Uterus (tissue), 4 donors: ENCODE data around the gene TRIM46. TPM values are rescaled to one million over a fixed set of nuclear protein-coding genes. Genes with fewer than 3 reads are reported as not detected.
"Not testable (repeated sequence)": the region's sequence is repeated elsewhere in the genome, so short reads cannot be mapped to it uniquely, and the experiment has no call there.

Experiments
- DNase-seq, 2 donors: peaks; one replicate each; pipeline ENCODE4 v3.0.0-alpha.2; 2019 to 2020
- H3K27ac ChIP-seq, 2 donors: fragments of 200-600 bp; sonication (generic); 1 replicate in 1 of 2; 2 replicates in 1 of 2; pipeline ENCODE4 v1.5.1; 2016 to 2018
- H3K27me3 ChIP-seq, 2 donors: fragments of 200-600 bp; sonication (generic); one replicate each; pipeline ENCODE4 v1.5.1; 2018 to 2019; ENCODE audit warnings: control low read depth in 1 of 2
- H3K36me3 ChIP-seq, 2 donors: fragments of 200-600 bp; sonication (generic); one replicate each; pipeline ENCODE4 v1.5.1; 2019; ENCODE audit warnings: control low read depth in 1 of 2
- H3K4me1 ChIP-seq, 2 donors: fragments of 200-600 bp; sonication (generic); one replicate each; pipeline ENCODE4 v1.5.1; 2018 to 2019; ENCODE audit warnings: control low read depth in 1 of 2
- H3K4me3 ChIP-seq, 2 donors: fragments of 200-600 bp; sonication (generic); 1 replicate in 1 of 2; 2 replicates in 1 of 2; pipeline ENCODE4 v1.5.1; 2018 to 2019; ENCODE audit warnings: mild to moderate bottlenecking in 1 of 2
- H3K9me3 ChIP-seq, 2 donors: fragments of 200-600 bp; sonication (generic); one replicate each; pipeline ENCODE4 v1.5.1; 2019; ENCODE audit warnings: control low read depth in 1 of 2
- CTCF ChIP-seq, 4 experiments: fragments of 200-600 bp in 2 of 4; fragments of 450-650 bp in 2 of 4; sonication (generic) in 2 of 4; IDR thresholded peaks; one replicate each; pipeline ENCODE4 v1.5.1; 2016 to 2019; ENCODE audit warnings: antibody characterized with exemption in 4 of 4, mild to moderate bottlenecking in 2 of 4, moderate library complexity in 1 of 4
- POLR2A ChIP-seq, 2 donors: fragments of 450-650 bp; IDR thresholded peaks; one replicate each; pipeline ENCODE4 v1.6.1; 2016; ENCODE audit warnings: antibody characterized with exemption in 2 of 2, mild to moderate bottlenecking in 1 of 2, moderate library complexity in 1 of 2
- intact Hi-C: fragments of 100-400 bp; cut with DNase I; formaldehyde crosslinking; loops from one replicate; pipeline ENCODE4 v1.15.1; 2023; ENCODE audit warnings: low total_unique reads
- total RNA-seq, 4 donors: library from RNA; depleted of rRNA in 3 of 4; stranded (reverse); fragments of >200 nt in 3 of 4; gene quantifications; one replicate each; pipeline versions ENCODE4 v1.1.0 to v1.2.4, GENCODE V29; 2014 to 2023
- donor health status: DM: yes; HTN: yes; CAD: no.

TRIM46 gene
- total RNA-seq, 4 donors from 2014 or later, result 0.26 to 4.6 (median 2.5) TPM

DNA sequence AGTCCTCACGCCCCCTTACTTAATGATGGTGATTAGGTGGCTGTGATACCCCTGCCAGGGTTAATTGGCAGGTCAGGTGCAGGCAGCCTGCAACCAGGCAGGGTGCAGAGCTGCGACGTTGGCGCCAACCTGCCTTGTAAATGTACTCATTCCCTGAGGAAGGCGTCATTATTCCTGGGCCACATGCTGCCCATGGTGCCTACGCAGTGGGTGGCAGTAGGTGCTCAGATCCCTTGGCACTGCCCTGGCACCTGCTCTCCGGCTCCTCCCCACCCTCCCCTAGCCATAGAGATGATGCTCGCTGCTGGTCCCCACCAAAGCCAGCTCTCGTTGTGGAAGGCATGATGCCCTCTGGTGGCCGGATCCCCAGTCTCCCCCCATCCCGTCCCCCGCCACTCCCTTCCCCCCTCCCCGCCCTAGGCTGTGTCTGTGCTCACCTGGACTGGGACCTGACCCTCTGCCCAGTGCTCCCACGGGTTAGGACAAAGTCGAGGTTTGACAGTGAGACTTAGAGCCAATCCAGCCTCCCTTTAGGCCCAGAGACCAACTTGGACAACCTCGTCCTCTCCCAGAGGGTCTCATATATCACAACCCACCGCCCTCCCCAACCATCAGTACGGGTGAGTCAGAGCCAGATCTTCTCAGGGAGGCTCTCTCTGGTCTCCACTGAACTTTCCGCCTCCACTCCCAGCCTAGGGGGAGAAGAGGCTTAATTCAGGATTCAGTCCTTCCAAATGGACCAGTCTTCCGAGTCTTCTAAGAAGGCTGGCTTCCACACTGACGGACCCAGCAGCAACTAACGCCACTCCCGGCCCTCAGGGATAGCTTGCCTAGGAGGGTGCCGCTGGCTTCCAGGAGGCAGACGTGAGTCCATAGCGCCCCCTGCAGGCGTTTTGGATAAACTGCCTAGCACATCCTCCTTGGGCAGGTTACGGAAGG, 6.2 kb upstream of the TRIM46 start:
- H3K4me1 ChIP-seq, result peaks cover 0 to 19% of the 10 kb centered on the region in 2 donors

DNA sequence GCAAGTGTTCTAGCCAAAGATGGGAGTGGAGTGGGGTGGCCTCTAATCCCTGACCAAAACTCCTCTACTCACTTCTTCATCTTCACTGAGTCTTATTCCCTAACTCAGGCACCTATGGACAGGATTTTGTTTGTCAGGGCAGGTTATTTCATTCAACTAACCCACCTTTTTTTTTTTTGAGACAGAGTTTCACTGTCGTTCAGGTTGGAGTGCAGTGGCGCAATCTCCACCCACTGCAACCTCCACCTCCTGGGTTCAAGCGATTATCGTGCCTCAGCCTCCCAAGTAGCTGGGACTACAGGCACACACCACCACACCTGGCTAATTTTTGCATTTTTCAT, 5.6 kb upstream of the TRIM46 start:
- DNase-seq, H3K4me3 ChIP-seq: not testable (repeated sequence)
- H3K27ac ChIP-seq, result peak overlapping the region in 1 of 2 donors; percentile 42

More for the DNA sequence above, 6.2 kb upstream of the TRIM46 start:
- H3K27me3 ChIP-seq, result no peaks in the 10 kb centered on the region
- no peaks in the 10 kb centered on the region for H3K9me3 ChIP-seq
- intact Hi-C loops, result no loop called here
- H3K4me3 ChIP-seq, result no peak overlapping the region
- H3K27ac ChIP-seq, result peak overlapping the region; percentile 63 to 75
- TF ChIP-seq POLR2A (IDR thresholded peaks at IDR 0.05) (no peak), CTCF (IDR thresholded peaks at IDR 0.05) (peak; percentile 80 to 91 (median 86))
- DNase-seq, result peak; percentile 82 to 87
- no peaks in the 10 kb centered on the region for H3K36me3 ChIP-seq

GRCh38 chr1:155168456-155169210, 5.0 kb upstream of the TRIM46 start:
- Histone ChIP-seq H3K27me3 (no peaks in the 10 kb centered on the region), H3K4me3 (no peak overlapping the region), H3K36me3 (no peaks in the 10 kb centered on the region), H3K27ac (no peak overlapping the region), H3K4me1 (peaks cover 0 to 19% of the 10 kb centered on the region in 2 donors), H3K9me3 (no peaks in the 10 kb centered on the region)
- TF ChIP-seq CTCF (IDR thresholded peaks at IDR 0.05), result no peak
- no peak for TF ChIP-seq POLR2A (IDR thresholded peaks at IDR 0.05)
- intact Hi-C loops, result no loop called here
- DNase-seq, result no peak

More for the DNA sequence above, 5.6 kb upstream of the TRIM46 start:
- H3K27me3 ChIP-seq, H3K36me3 ChIP-seq, H3K9me3 ChIP-seq, intact Hi-C loops: not testable (repeated sequence)
- peaks cover 0 to 19% of the 10 kb centered on the region in 2 donors for H3K4me1 ChIP-seq

DNA sequence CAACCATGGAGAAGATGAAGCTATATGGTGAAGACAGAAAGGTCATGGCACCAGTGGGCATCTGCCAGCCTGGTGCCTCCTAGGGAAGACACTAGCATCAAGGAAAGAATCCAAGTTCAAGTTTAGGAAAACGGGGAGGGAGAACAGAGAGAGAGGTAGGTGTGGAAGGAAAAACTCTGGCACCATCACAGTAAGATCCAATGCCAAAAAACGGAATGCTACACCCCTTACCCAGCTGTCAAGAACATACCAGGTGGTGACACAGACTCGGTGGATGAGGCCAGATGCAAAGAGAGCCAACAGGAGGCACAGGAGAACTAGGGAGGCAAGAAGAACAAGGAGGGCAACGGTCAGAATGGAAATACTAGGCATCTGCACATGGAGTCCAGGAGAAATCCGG, 4.1 kb upstream of the TRIM46 start:
- TF ChIP-seq CTCF (IDR thresholded peaks at IDR 0.05) (no peak), POLR2A (IDR thresholded peaks at IDR 0.05) (no peak)
- no peaks in the 10 kb centered on the region for H3K27me3 ChIP-seq

GRCh38 chr1:155170101-155170785, 3.4 kb upstream of the TRIM46 start:
- H3K9me3 ChIP-seq, result no peaks in the 10 kb centered on the region
- intact Hi-C loops, result loop anchor here (2.0 kb wide), 1 partner anchor 77 kb away; no protein-coding TSS in a partner anchor
- H3K27me3 ChIP-seq, result no peaks in the 10 kb centered on the region
- peaks cover 0 to 19% of the 10 kb centered on the region in 2 donors for H3K4me1 ChIP-seq
- no peak for DNase-seq
- TF ChIP-seq CTCF (IDR thresholded peaks at IDR 0.05) (no peak), POLR2A (IDR thresholded peaks at IDR 0.05) (no peak)
- H3K36me3 ChIP-seq, result no peaks in the 10 kb centered on the region
- no peak overlapping the region for H3K27ac ChIP-seq
- no peak overlapping the region for H3K4me3 ChIP-seq

More for the DNA sequence above, 4.1 kb upstream of the TRIM46 start:
- no peak for DNase-seq
- H3K4me1 ChIP-seq, result peaks cover 0 to 19% of the 10 kb centered on the region in 2 donors
- no peak overlapping the region for H3K4me3 ChIP-seq
- H3K36me3 ChIP-seq, result no peaks in the 10 kb centered on the region
- H3K27ac ChIP-seq, result no peak overlapping the region
- no peaks in the 10 kb centered on the region for H3K9me3 ChIP-seq
- intact Hi-C loops, result no loop called here
